Endodermal cell (in vitro differentiated cells): ENCODE measurements around the gene ARPP21. TPM values are rescaled to one million over a fixed set of nuclear protein-coding genes. Genes with fewer than 3 reads are reported as not detected.

ENCODE experiments used
- DNase-seq: peaks from one replicate; pipeline ENCODE4 v3.0.0-alpha.2; 2017
- H3K27ac ChIP-seq: 2 replicates; pipeline ENCODE4 v1.5.1; 2013; ENCODE audit warnings: mild to moderate bottlenecking, low read depth, low read length, moderate library complexity
- H3K27me3 ChIP-seq: 2 replicates; pipeline ENCODE4 v1.6.1; 2013; ENCODE audit warnings: mild to moderate bottlenecking, low read length, moderate library complexity; ENCODE audit not compliant: insufficient read depth, control insufficient read depth, poor library complexity, severe bottlenecking
- H3K36me3 ChIP-seq: 2 replicates; pipeline ENCODE4 v1.7.0; 2013; ENCODE audit warnings: mild to moderate bottlenecking, low read length, moderate library complexity; ENCODE audit not compliant: control insufficient read depth, insufficient read depth
- H3K4me1 ChIP-seq: one replicate; pipeline ENCODE4 v1.7.0; 2013; ENCODE audit warnings: low read length; ENCODE audit not compliant: control insufficient read depth, insufficient read depth
- H3K4me3 ChIP-seq: 2 replicates; pipeline ENCODE4 v1.5.1; 2013; ENCODE audit warnings: mild to moderate bottlenecking, low read length, moderate library complexity
- H3K9ac ChIP-seq: 2 replicates; pipeline ENCODE4 v1.6.1; 2013; ENCODE audit warnings: mild to moderate bottlenecking, low read length, moderate library complexity; ENCODE audit not compliant: poor library complexity, severe bottlenecking; ENCODE audit errors: extremely low read depth
- H3K9me3 ChIP-seq: 2 replicates; pipeline ENCODE4 v1.6.1; 2013; ENCODE audit warnings: mild to moderate bottlenecking, low read length, moderate library complexity; ENCODE audit not compliant: control insufficient read depth
- H3K27ac Mint-ChIP-seq: 2 replicates; pipeline ENCODE4 v1.8.0; 2020; ENCODE audit warnings: mixed read lengths
- H3K27me3 Mint-ChIP-seq: 2 replicates; pipeline ENCODE4 v1.8.0; 2021; ENCODE audit warnings: mild to moderate bottlenecking, mixed read lengths; ENCODE audit not compliant: insufficient read depth
- H3K36me3 Mint-ChIP-seq: 2 replicates; pipeline ENCODE4 v1.8.0; 2020; ENCODE audit warnings: low read depth, mixed read lengths
- H3K4me1 Mint-ChIP-seq: 2 replicates; pipeline ENCODE4 v1.8.0; 2020; ENCODE audit warnings: mixed read lengths
- H3K4me3 Mint-ChIP-seq: 2 replicates; pipeline ENCODE4 v1.8.0; 2020; ENCODE audit warnings: mild to moderate bottlenecking, moderate library complexity, mixed read lengths
- H3K9me3 Mint-ChIP-seq: 2 replicates; pipeline ENCODE4 v1.8.0; 2020; ENCODE audit warnings: mild to moderate bottlenecking, mixed read lengths
- CTCF ChIP-seq: fragments of 200-600 bp; sonication (generic); conservative IDR thresholded peaks from 2 replicates; pipeline ENCODE4 v1.5.0; 2021; ENCODE audit warnings: antibody characterized with exemption, mild to moderate bottlenecking
- WGBS, 2 experiments: methylation state at CpG; one replicate each; pipeline versions ENCODE4 v1.1.5 to v1.1.7; 2013; ENCODE audit warnings: missing lambda C conversion rate in 2 of 2, mixed read lengths in 1 of 2; ENCODE audit not compliant: insufficient coverage in 1 of 2, insufficient read length in 1 of 2; 5-methylcytosine and 5-hydroxymethylcytosine counted together
- long read RNA-seq, 4 experiments: library from polyadenylated mRNA in 2 of 4; library from RNA in 1 of 4; library from capped mRNA in 1 of 4; stranded (forward) in 3 of 4; unstranded in 1 of 4; transcript quantifications; one replicate each; pipeline ENCODE4 v2.0.0, GENCODE V29; 2020 to 2021; ENCODE audit warnings: inconsistent platforms in 1 of 4
- polyA plus RNA-seq, 2 experiments: library from polyadenylated mRNA; stranded (reverse); fragments of 50-300 nt; gene quantifications; one replicate each; pipeline ENCODE4 v1.2.3, GENCODE V29; 2013
- total RNA-seq, 2 donors: library from RNA; stranded (reverse); fragmentation: NEBNext Ultra II Directional in 1 of 2; extraction: Animal tissue kit (Norgen Biotek cat#: 25700) in 1 of 2; gene quantifications; 2 replicates in 1 of 2; 3 replicates in 1 of 2; pipeline ENCODE4 v1.2.1, GENCODE V29; 2021

Gene ARPP21
- not detected for total RNA-seq
- polyA plus RNA-seq (2013, experiment 1 of 2): 1.00 TPM
- 0.79 TPM for polyA plus RNA-seq (2013, experiment 2 of 2)
- long read RNA-seq, experiment 1: 0 reads
- long read RNA-seq, experiment 2: 0 reads
- long read RNA-seq, experiment 3: 0 reads
- long read RNA-seq, experiment 4: 0 reads

GRCh38 chr3:35639254-35640186 is at the start of gene ARPP21:
Gene ARPP21, plus strand, starts transcription at chr3:35639525. Its CDS starts 42,227 bp downstream, at chr3:35681752.
- peak; percentile 76 for DNase-seq
- H3K27me3 ChIP-seq: peaks cover 69% of the 10 kb centered on the region
- Mint-ChIP-seq H3K4me3 (peak within 1 kb of the TSS; percentile 68), H3K9me3 (peaks cover 9% of the 10 kb centered on the region), H3K27me3 (peaks cover 84% of the 10 kb centered on the region), H3K36me3 (no peaks in the 10 kb centered on the region), H3K27ac (no peak within 1 kb of the TSS), H3K4me1 (peaks cover 16% of the 10 kb centered on the region)
- no peaks in the 10 kb centered on the region for H3K36me3 ChIP-seq
- peaks cover 6% of the 10 kb centered on the region for H3K9me3 ChIP-seq
- peak within 1 kb of the TSS; percentile 87 for H3K4me3 ChIP-seq
- H3K27ac ChIP-seq: no peak within 1 kb of the TSS
- no peaks in the 10 kb centered on the region for H3K4me1 ChIP-seq
- WGBS, 2 experiments: 1 to 2% methylated on average over 15 to 83 of the region's 83 CpGs
- no peak for TF ChIP-seq CTCF
- peak within 1 kb of the TSS; percentile 21 for H3K9ac ChIP-seq

GRCh38 chr3:35592589-35593295 is 46.6 kb upstream of the ARPP21 start:
- no peak overlapping the region for H3K4me3 Mint-ChIP-seq
- H3K36me3 Mint-ChIP-seq: no peaks in the 10 kb centered on the region
- TF ChIP-seq CTCF: no peak
- H3K27me3 ChIP-seq: no peaks in the 10 kb centered on the region
- no peaks in the 10 kb centered on the region for H3K9me3 Mint-ChIP-seq
- no peak for DNase-seq
- H3K4me3 ChIP-seq: peak overlapping the region; percentile 50
- no peak overlapping the region for H3K9ac ChIP-seq
- no peaks in the 10 kb centered on the region for H3K27me3 Mint-ChIP-seq
- peaks cover 4% of the 10 kb centered on the region for H3K4me1 Mint-ChIP-seq
- H3K27ac Mint-ChIP-seq: no peak overlapping the region
- H3K9me3 ChIP-seq: peaks cover 4% of the 10 kb centered on the region
- no peaks in the 10 kb centered on the region for H3K36me3 ChIP-seq
- H3K27ac ChIP-seq: no peak overlapping the region
- H3K4me1 ChIP-seq: no peaks in the 10 kb centered on the region
- WGBS, 2 experiments: 90 to 94% methylated on average over 2 to 5 of the region's 5 CpGs

GRCh38 chr3:35594739-35595138 is 44.6 kb upstream of the ARPP21 start:
- peaks cover 4% of the 10 kb centered on the region for H3K9me3 ChIP-seq
- DNase-seq: no peak
- no peak overlapping the region for H3K27ac ChIP-seq
- H3K27me3 Mint-ChIP-seq: no peaks in the 10 kb centered on the region
- no peak for TF ChIP-seq CTCF
- H3K4me1 Mint-ChIP-seq: peaks cover 4% of the 10 kb centered on the region
- no peaks in the 10 kb centered on the region for H3K4me1 ChIP-seq
- no peaks in the 10 kb centered on the region for H3K36me3 ChIP-seq
- no peaks in the 10 kb centered on the region for H3K27me3 ChIP-seq
- H3K9ac ChIP-seq: no peak overlapping the region
- H3K4me3 Mint-ChIP-seq: no peak overlapping the region
- H3K4me3 ChIP-seq: no peak overlapping the region
- H3K9me3 Mint-ChIP-seq: no peaks in the 10 kb centered on the region
- no peak overlapping the region for H3K27ac Mint-ChIP-seq
- H3K36me3 Mint-ChIP-seq: no peaks in the 10 kb centered on the region
